Esophagus muscularis mucosa (tissue), 4 donors: ENCODE measurements around the gene MCTP2.

ENCODE experiments used
- EP300 ChIP-seq: sonication (generic); formaldehyde crosslinking; IDR thresholded peaks from one replicate; pipeline ENCODE4 v1.6.1; 2017; ENCODE audit warnings: antibody characterized with exemption
- POLR2A ChIP-seq: fragments of 450-650 bp; IDR thresholded peaks from one replicate; pipeline ENCODE4 v1.6.1; 2017; ENCODE audit warnings: antibody characterized with exemption, moderate library complexity, mild to moderate bottlenecking, low read depth
- POLR2AphosphoS5 ChIP-seq, 2 donors: sonication (generic); formaldehyde crosslinking; IDR thresholded peaks; one replicate each; pipeline ENCODE4 v1.6.1; 2017; ENCODE audit warnings: antibody characterized with exemption in 2 of 2
- TF ChIP-seq, protein P1 (sequence below), 3 experiments: fragments of 200-600 bp in 2 of 3; fragments of 450-650 bp in 1 of 3; sonication (generic) in 2 of 3; IDR thresholded peaks; one replicate each; pipeline ENCODE4 v1.5.1; 2017 to 2019; ENCODE audit warnings: antibody characterized with exemption in 3 of 3, mild to moderate bottlenecking in 2 of 3, moderate library complexity in 1 of 3

DNA sequence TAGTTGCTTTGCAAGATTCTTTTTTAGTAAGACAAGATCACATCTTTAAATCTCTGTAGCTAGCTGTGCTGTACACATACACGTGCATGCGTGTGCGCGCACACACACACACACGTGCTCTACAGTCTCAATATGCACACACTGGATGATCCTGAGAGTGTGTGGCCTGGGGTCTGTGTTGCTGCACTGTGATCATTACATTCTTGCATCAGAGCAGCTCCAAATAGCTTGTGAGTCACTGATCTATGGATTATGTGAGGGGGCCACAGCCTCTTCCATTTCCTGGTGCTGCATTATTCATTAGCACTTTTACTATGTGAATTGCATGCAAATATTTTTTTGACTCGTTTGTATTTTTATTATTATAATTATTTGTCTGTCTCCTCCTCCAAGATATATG lies 34.6 kb downstream of the MCTP2 start:
- TF ChIP-seq POLR2A, result no peak
- TF ChIP-seq, protein P1, sequence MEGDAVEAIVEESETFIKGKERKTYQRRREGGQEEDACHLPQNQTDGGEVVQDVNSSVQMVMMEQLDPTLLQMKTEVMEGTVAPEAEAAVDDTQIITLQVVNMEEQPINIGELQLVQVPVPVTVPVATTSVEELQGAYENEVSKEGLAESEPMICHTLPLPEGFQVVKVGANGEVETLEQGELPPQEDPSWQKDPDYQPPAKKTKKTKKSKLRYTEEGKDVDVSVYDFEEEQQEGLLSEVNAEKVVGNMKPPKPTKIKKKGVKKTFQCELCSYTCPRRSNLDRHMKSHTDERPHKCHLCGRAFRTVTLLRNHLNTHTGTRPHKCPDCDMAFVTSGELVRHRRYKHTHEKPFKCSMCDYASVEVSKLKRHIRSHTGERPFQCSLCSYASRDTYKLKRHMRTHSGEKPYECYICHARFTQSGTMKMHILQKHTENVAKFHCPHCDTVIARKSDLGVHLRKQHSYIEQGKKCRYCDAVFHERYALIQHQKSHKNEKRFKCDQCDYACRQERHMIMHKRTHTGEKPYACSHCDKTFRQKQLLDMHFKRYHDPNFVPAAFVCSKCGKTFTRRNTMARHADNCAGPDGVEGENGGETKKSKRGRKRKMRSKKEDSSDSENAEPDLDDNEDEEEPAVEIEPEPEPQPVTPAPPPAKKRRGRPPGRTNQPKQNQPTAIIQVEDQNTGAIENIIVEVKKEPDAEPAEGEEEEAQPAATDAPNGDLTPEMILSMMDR (IDR thresholded peaks at IDR 0.05), result no peak
- TF ChIP-seq POLR2AphosphoS5 (IDR thresholded peaks at IDR 0.05), result no peak
- TF ChIP-seq EP300, result no peak
